Activated T-cell treated with anti-CD3 and anti-CD28 coated beads, Interleukin-2, amount 50 U/mL, for 72 hours (primary cell): ENCODE measurements around the gene LDAH. TPM values are rescaled to one million over a fixed set of nuclear protein-coding genes. Genes with fewer than 3 reads are reported as not detected.
"Not testable (repeated sequence)": the region's sequence is repeated elsewhere in the genome, so short reads cannot be mapped to it uniquely, and the experiment has no call there.

Experiments
- ATAC-seq, 2 donors: fragments of 150-1000 bp; cut with Tn5 transposase; replicated peaks in 1 of 2; 2 replicates each; pipeline ENCODE4 v1.10.0; 2021; ENCODE audit warnings: moderate library complexity in 2 of 2, mild to moderate bottlenecking in 1 of 2
- DNase-seq, 2 donors: peaks; one replicate each; pipeline ENCODE4 v3.0.0; 2021 to 2022; ENCODE audit warnings: mixed read lengths in 1 of 2
- H3K27ac Mint-ChIP-seq: one replicate; pipeline ENCODE4 v1.8.0; 2022; ENCODE audit warnings: mild to moderate bottlenecking, moderate library complexity, mixed read lengths
- H3K27me3 Mint-ChIP-seq: one replicate; pipeline ENCODE4 v1.8.0; 2022; ENCODE audit warnings: low read depth, mixed read lengths
- H3K36me3 Mint-ChIP-seq, 2 donors: one replicate each; pipeline ENCODE4 v1.8.0; 2022; ENCODE audit warnings: mixed read lengths in 2 of 2, mild to moderate bottlenecking in 1 of 2; ENCODE audit not compliant: insufficient read depth in 2 of 2
- H3K4me1 Mint-ChIP-seq: one replicate; pipeline ENCODE4 v1.8.0; 2022; ENCODE audit warnings: low read depth, mixed read lengths
- H3K4me3 Mint-ChIP-seq, 2 donors: one replicate each; pipeline ENCODE4 v1.8.0; 2022; ENCODE audit warnings: mild to moderate bottlenecking in 2 of 2, mixed read lengths in 2 of 2, moderate library complexity in 2 of 2
- H3K9me3 Mint-ChIP-seq, 2 donors: one replicate each; pipeline ENCODE4 v1.8.0; 2022; ENCODE audit warnings: mixed read lengths in 2 of 2
- total RNA-seq, 2 donors: library from RNA; stranded (reverse); gene quantifications; one replicate each; pipeline ENCODE4 v1.2.3, GENCODE V29; 2022

Gene LDAH
- total RNA-seq, 2 donors from 2014 or later = 26.7 to 30.1 TPM

DNA sequence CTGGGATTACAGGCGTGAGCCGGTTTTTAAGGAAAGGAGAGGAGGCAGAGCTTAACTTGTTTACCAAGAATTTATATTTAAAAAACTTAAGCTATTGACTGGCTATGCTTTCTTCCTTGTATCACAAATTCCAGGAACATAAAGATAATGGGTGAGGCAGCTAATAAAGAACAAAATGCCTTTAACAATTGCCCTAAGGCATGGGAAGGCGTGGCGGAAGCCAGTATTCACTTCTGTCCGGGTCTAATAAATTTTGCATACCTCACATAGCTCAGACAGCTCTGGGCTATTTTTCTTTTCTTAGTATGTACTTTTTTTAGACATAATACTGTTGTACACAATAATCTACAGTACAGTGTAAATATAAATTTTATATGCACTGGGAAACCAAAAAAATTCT lies 1.0 kb upstream of the LDAH start:
- no peaks in the 10 kb centered on the region for H3K9me3 Mint-ChIP-seq
- peaks cover 25% of the 10 kb centered on the region for H3K4me1 Mint-ChIP-seq
- H3K36me3 Mint-ChIP-seq = peaks cover 2 to 9% of the 10 kb centered on the region in 2 donors
- H3K27me3 Mint-ChIP-seq = no peaks in the 10 kb centered on the region
- ATAC-seq (no peak), DNase-seq (no peak)
- H3K27ac Mint-ChIP-seq = no peak overlapping the region
- peak overlapping the region in 1 of 2 donors; percentile 97 for H3K4me3 Mint-ChIP-seq

DNA sequence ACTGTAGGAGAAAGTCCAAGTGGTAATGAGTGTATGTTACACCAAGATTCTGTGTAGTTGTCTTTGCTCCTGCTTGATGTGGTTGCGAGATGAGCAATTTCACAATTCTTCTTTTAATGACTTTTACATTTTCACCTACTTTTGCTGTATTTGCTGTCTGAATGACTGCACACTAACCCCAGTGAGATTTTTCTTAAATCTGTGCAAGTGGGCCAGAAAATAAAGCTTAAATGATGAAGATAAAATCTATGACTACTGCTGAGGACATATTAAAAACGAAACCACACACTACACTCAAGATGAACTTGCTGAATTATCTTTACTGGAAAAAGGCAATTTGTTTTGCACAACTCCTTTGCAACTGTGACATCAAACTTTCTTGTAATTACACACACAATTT lies 4.1 kb downstream of the LDAH start:
- H3K27ac Mint-ChIP-seq = peak overlapping the region; percentile 85
- H3K27me3 Mint-ChIP-seq = no peaks in the 10 kb centered on the region
- H3K4me3 Mint-ChIP-seq = peak overlapping the region; percentile 50 to 77
- DNase-seq = peak; percentile 8 to 35
- peak; percentile 78 to 79 for ATAC-seq
- peaks cover 0 to 2% of the 10 kb centered on the region in 2 donors for H3K9me3 Mint-ChIP-seq
- peaks cover 6 to 13% of the 10 kb centered on the region in 2 donors for H3K36me3 Mint-ChIP-seq
- peaks cover 45% of the 10 kb centered on the region for H3K4me1 Mint-ChIP-seq

DNA sequence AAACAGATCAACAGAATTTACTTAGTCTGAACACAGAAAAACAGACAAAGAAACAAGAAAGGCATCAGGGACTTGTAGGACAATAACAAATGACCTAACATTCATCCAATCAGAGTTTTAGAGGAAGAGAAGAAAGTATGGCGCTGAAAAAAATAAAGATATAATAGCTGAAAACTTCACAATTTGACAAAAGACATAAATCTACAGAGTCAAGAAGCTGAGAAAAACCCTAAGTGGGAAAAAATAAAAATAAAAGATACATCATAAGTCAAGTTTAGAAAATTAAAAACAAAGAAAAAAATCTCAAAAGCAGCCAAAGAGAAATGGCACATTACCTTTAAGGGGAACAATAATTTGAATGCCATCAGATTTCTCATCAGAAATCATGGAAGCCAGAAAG lies 7.7 kb downstream of the LDAH start:
- Mint-ChIP-seq H3K36me3 (peaks cover 4 to 9% of the 10 kb centered on the region in 2 donors), H3K9me3 (peaks cover 0 to 2% of the 10 kb centered on the region in 2 donors), H3K27ac (no peak overlapping the region), H3K4me3 (no peak overlapping the region), H3K27me3 (no peaks in the 10 kb centered on the region), H3K4me1 (peaks cover 34% of the 10 kb centered on the region)
- ATAC-seq = no peak
- no peak for DNase-seq

DNA sequence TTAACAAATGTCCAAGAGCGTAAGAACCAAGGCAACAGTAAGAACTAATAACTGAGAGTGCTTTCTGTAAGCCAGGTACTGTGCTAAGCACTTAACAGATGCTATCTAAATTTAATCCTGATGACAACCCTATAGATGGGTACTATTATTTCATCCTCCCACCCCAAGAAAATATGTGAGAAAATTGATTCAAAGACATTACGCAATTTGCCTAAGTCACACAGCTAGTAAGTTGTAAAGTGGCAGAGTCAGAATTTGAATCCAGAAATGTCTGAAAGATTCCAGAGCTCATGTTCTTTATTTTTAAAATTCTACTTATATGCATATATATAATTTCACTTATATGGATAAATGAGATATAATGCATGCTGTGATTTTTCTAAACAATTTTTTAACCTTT lies 10.1 kb downstream of the LDAH start:
- ATAC-seq = no peak
- Mint-ChIP-seq H3K4me1 (peaks cover 16% of the 10 kb centered on the region), H3K36me3 (peaks cover 4 to 5% of the 10 kb centered on the region in 2 donors), H3K4me3 (no peak overlapping the region), H3K27me3 (no peaks in the 10 kb centered on the region), H3K9me3 (peaks cover 0 to 2% of the 10 kb centered on the region in 2 donors), H3K27ac (no peak overlapping the region)
- DNase-seq = no peak

DNA sequence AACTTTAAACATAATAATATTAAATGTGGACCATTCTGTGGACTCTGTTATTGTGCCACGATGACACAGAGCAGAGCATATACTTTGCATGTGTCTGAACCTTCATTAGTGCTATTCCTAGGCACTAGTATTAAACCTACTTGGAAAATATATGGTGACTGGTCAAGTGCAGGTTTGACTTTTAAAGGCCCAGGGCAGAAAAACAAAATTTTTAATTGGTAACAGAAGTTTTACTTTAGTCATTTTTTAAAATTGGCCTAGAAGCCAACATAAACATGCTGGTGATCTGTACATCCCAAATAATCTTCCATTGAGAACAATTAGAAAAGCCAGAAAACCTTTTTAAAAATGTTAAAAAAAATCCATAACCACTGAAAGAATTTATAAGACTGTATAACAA lies 16.6 kb downstream of the LDAH start:
- H3K27ac Mint-ChIP-seq = no peak overlapping the region
- no peak for ATAC-seq
- H3K36me3 Mint-ChIP-seq = no peaks in the 10 kb centered on the region
- DNase-seq = no peak
- no peak overlapping the region for H3K4me3 Mint-ChIP-seq
- peaks cover 6% of the 10 kb centered on the region for H3K4me1 Mint-ChIP-seq
- H3K9me3 Mint-ChIP-seq = no peaks in the 10 kb centered on the region
- no peaks in the 10 kb centered on the region for H3K27me3 Mint-ChIP-seq

DNA sequence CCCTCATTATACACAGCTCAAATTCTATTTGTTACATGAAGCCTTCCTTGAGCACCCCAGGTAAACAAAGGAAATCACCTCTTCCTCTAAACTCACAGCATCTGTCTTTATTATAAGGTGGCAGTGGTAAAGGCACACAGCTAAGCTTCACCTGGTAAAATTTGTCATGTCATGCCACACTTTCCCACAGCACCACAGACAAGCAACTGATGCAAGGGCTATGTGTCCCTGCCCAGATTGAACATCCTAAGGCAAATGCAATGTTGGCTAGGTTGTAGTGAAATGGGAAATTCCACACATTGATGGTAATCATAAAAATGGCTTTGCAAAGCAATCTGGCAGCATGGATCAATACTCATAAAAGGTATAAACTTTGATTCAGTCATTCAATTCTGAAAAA lies 18.9 kb downstream of the LDAH start:
- Mint-ChIP-seq H3K36me3 (no peaks in the 10 kb centered on the region), H3K27me3 (no peaks in the 10 kb centered on the region), H3K4me1 (peaks cover 6% of the 10 kb centered on the region), H3K9me3 (no peaks in the 10 kb centered on the region), H3K4me3 (no peak overlapping the region), H3K27ac (no peak overlapping the region)
- no peak for DNase-seq
- no peak for ATAC-seq

DNA sequence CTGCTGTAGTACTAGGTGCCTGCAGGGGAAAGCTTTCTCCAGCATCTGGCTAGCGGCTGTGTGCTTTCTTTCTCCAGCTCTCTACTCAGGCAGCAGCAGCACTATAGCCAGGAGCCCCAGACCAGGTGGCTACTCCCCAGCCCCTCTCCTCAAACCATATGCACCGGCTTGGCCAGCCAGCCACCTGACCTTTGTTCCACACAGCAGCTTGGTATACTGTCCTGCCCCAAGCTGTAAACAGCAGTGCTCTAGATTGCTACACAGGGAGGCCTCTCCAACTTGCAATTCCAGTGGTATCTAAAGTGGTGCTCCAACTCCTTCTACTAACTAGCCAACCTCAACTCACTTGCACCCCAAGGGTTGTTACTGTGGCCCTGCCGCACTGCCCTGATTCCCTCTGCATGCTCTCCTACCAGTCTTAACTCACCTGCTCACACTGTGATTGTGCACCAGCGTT lies 19.6 kb downstream of the LDAH start:
- Mint-ChIP-seq H3K27me3 (no peaks in the 10 kb centered on the region), H3K4me3 (no peak overlapping the region), H3K9me3 (no peaks in the 10 kb centered on the region), H3K4me1 (peaks cover 6% of the 10 kb centered on the region), H3K36me3 (peaks cover 0 to under 1% of the 10 kb centered on the region in 2 donors), H3K27ac (no peak overlapping the region)
- DNase-seq (no peak), ATAC-seq (no peak)

DNA sequence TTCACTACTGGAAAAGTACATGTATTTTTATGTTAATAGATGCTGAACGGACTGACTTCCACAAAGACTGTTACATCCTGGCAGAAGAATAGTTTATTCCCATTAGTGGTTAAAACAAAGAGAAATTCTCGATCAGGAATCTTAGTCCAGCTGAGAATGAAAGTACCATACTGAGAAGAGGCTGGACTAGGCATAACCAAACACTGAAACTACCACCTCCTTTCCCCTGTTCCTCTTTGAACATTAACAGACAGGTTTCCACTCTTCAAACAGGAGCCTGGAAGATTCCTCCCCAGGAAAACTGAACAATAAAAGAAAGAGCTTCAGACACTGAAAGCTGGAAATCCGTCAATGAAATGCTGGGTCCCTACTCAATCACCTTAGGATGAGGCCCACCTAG lies 25.8 kb downstream of the LDAH start:
- DNase-seq (no peak), ATAC-seq (no peak)
- Mint-ChIP-seq H3K4me1 (peaks cover 21% of the 10 kb centered on the region), H3K4me3 (no peak overlapping the region), H3K27ac (no peak overlapping the region), H3K27me3 (no peaks in the 10 kb centered on the region), H3K9me3 (peaks cover 4 to 9% of the 10 kb centered on the region in 2 donors), H3K36me3 (peaks cover 17 to 34% of the 10 kb centered on the region in 2 donors)

DNA sequence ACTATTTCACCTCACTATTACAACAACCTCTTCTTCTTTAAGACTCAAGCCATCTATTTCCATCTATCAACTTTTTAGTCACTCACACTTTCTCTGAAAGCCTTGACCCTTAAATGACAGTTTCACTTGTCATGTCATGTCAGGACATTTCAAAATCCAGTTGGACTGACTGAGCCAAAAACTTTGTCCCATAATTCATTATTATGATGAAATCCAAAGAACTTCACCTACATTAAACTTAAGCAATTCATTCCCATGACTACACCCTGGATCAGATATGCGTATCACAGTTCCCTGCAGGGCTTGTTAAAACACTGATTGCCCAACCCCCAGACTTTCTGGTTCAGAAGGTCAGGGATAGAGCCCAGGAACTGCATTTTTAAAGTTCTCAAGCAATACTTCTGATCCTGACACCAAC lies 26.5 kb downstream of the LDAH start:
- H3K27ac Mint-ChIP-seq = no peak overlapping the region
- H3K9me3 Mint-ChIP-seq = peaks cover 4 to 9% of the 10 kb centered on the region in 2 donors

DNA sequence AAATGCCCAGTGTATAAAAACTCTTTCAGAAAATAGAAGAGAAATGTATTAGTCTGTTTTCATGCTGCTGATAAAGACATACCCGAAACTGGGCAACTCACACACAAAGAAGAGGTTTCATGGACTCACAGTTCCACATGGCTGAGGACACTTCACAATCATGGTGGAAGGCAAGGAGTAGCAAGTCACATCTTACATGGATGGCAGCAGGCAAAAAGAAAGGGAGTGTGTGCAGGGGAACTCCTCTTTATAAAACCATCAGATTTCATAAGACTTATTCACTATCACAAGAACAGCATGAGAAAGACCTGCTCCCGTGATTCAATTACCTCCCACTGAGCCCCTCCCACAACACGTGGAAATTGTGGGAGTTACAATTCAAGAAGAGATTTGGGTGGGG lies 29.0 kb downstream of the LDAH start:
- H3K36me3 Mint-ChIP-seq = peaks cover 18 to 36% of the 10 kb centered on the region in 2 donors
- ATAC-seq, H3K9me3 Mint-ChIP-seq, H3K27ac Mint-ChIP-seq, DNase-seq, H3K27me3 Mint-ChIP-seq, H3K4me3 Mint-ChIP-seq: not testable (repeated sequence)
- H3K4me1 Mint-ChIP-seq = peaks cover 21% of the 10 kb centered on the region

More for the DNA sequence above, 26.5 kb downstream of the LDAH start:
- no peak for DNase-seq
- Mint-ChIP-seq H3K4me3 (no peak overlapping the region), H3K27me3 (no peaks in the 10 kb centered on the region), H3K36me3 (peaks cover 17 to 34% of the 10 kb centered on the region in 2 donors), H3K4me1 (peaks cover 21% of the 10 kb centered on the region)
- ATAC-seq = no peak

DNA sequence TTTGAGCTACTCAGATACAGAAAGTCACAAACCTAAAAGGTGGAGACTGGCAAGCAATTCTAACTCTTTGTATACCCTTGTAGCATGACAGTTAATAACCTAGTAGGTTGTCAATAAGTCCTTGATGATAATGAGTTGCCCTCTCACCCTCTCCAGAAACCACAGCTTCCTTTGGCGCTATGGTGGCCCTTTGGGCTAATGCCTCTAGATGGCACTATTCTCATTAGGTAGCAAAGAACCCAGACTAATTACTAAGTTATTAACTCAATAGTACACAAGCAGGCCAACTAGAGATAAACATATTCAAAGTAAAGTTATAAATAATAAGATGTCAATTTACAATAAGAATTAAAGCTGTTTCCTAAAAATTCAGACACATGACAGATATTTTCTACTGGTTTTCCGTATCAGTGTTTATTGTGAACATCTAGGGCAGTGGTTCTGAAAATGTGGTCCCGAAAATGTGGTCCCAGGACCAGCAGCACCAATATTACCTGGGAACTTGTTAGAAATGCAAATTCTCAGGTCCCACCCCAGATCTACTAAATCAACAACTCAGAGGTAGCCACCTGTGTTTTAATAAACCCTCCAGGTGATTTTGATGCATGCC lies 41.1 kb downstream of the LDAH start:
- H3K4me3 Mint-ChIP-seq = no peak overlapping the region
- no peaks in the 10 kb centered on the region for H3K9me3 Mint-ChIP-seq
- H3K27me3 Mint-ChIP-seq = no peaks in the 10 kb centered on the region
- DNase-seq (no peak), ATAC-seq (no peak)
- H3K4me1 Mint-ChIP-seq = no peaks in the 10 kb centered on the region
- H3K27ac Mint-ChIP-seq = peak overlapping the region; percentile 35
- H3K36me3 Mint-ChIP-seq = peaks cover 0 to 16% of the 10 kb centered on the region in 2 donors

DNA sequence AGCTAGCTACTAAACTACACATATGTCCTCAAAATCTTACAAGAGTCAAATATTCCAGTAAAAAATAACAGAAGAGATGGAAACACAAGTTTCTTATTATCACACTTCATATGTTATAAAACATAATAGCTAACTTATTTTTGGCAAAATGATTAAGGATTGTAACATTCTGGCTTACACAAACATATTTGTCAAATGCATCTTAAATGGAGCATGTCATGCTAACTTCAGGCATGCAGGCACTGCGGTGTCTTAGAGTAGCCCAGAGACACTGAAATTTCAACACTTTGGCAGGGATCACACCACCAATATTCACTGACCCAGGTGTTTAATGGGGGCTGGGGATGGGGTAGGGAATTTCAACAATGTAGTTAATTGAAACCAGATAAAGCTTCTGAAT lies 51.6 kb downstream of the LDAH start:
- Mint-ChIP-seq H3K9me3 (no peaks in the 10 kb centered on the region), H3K27ac (no peak overlapping the region), H3K27me3 (no peaks in the 10 kb centered on the region), H3K36me3 (peaks cover 10 to 20% of the 10 kb centered on the region in 2 donors), H3K4me3 (no peak overlapping the region), H3K4me1 (no peaks in the 10 kb centered on the region)
- no peak for ATAC-seq
- no peak for DNase-seq

DNA sequence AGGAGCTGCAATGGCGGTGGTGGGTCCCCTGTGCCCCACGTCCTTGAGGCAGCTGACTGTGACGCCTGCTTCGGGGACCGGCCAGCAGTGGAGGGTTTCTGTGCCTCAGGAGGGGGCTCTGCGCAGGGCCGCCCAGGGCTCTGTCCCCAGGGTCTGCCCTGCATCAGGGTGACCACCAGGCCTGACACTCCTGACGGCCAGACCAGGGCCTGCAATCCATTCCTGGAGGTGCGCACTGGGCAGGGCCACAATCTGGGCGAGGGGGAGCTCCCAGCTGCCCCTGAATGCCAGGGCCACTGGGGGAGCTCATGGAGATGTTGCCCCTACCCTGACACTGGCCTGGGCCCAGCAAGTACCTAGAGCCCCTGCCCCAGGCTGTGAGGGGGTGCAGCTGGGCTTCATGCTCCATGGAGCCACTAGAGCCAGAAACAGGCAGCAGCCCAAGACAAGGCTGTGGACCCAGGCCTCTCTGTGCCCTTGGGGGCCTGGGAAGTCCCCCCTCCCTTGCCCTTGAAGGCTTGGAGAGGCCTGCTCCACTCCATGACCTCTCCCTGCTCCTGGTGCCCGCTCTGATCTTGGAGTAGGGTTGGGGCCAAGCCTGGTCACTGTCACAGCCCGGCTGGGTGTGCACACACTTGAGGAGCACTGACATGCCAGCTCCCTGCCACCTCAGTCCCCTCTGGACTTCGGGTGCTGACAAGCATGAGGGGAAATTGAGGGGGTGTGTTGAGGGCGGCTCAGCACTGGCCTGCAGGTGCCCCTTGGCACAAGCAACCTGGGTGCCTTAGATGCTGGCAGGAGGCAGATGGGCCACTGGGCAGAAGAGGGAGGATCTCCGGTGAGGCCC lies 55.9 kb downstream of the LDAH start:
- ATAC-seq (no peak), DNase-seq (no peak)
- H3K27ac Mint-ChIP-seq = no peak overlapping the region
- H3K4me3 Mint-ChIP-seq = no peak overlapping the region
- no peaks in the 10 kb centered on the region for H3K27me3 Mint-ChIP-seq
- no peaks in the 10 kb centered on the region for H3K9me3 Mint-ChIP-seq
- peaks cover 5% of the 10 kb centered on the region for H3K4me1 Mint-ChIP-seq
- H3K36me3 Mint-ChIP-seq = peaks cover 10 to 21% of the 10 kb centered on the region in 2 donors
